RPMI8226 (cell line): ENCODE data around the gene CACNB4.
"Not testable (repeated sequence)": the region's sequence is repeated elsewhere in the genome, so short reads cannot be mapped to it uniquely, and the experiment has no call there.

Source experiments
- DNase-seq: peaks from one replicate; pipeline ENCODE4 v3.0.0-alpha.2; 2015

CACNB4 gene

DNA sequence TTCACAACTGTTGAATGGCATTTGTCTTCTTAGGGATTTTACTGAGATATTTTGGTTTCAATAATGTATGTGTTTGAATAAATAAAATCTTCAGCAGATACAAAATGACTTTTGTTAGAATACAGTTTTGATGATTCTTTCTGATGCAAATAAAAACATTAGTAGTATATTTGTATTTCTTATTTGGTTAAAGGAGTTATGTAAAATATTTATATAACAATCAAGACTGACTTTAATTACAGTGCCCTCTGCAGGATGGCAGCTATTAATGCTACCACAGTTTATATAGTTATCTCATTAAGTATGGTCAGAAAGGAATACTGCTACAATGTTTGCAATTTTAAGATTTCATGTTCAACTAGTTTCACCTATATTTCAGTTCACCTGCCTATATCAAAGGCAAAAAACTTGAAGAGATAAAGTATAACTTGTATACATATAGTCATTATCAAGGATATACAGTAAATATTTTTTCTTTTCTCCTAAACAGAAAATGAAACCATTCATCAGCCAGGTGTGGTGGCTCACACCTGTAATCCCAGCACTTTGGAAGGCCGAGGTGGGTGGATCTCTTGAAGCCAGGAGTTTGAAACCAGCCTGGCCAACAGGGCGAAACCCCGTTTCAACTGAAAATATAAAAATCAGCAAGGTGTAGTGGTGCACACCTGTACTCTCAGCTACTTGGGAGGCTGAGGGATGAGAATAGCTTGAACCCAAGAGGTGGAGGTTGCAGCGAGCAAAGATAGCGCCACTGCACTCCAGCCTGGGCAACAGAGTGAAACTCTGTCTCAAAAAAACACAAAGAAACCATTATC lies 290.4 kb downstream of the CACNB4 start:
- peak; percentile 29 for DNase-seq

DNA sequence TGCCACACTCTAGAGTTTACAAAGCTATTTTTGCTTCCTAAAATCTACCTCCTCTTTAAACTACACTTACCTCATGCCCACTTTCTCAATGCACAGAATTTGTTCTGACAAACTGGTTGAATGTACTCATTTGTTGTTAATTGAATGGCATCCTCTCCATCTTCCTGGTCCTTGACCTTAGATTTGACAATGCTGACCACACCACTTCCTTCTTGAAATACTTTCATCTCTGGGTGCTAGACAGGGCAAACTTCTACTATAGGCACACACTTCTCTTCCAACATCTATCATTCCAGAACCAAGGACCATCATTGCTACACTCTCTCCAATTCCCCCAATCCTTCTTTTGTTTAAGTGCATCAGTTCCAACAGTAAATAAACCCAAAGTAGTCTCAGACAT lies 292.9 kb downstream of the CACNB4 start:
- DNase-seq: no peak

DNA sequence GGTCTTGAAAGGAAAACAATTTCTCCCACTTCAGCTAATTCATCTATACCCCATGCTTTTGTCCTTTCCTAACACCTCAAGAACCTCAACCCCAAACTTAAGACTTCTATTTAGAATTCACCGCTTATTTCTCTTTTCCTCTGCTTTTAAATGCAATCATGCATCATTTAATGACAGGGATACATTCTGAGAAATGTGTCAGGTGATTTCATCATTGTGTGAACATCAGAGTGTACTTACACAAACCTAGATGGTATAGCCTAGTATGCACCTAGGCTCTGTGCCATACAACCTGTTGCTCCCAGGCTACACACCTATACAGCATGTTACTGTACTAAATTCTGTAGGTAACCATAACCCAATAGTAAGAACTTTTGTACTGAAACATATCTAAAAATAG lies 293.5 kb downstream of the CACNB4 start:
- no peak for DNase-seq

DNA sequence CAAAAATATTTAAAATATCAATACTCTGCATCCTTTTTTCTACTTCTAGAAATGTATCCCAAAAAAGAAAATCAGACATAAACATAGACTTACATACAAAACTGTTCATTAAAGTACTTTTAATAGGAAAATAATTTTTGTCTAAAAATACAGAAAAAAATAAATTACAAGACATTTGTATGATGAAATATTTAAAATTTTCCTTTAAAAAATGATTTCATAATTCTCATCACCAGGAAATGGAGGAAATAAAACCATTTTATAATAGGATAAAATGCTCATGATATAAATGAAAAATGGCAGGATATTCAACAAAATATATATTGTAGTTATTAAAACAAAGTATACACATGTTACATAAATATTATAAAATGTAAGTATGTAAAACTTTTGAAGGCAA lies 295.0 kb downstream of the CACNB4 start:
- DNase-seq: no peak

DNA sequence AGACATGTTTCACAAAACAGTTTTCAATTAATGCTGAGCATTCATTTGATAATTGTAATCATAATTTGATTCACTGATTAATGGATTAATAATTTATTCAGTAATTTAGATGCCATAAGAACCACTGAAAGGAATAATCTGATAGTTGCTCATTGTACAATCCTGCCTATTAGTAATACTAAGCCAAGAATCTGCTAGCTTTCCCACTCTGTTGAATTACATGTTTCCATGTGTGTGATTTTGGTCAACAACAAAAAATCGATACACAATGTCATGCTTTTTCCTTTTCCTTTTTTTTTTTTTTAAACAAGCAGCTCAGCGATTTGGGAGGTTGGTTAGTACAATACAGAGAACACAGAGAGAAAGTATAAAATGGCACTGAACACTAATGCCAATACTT lies 296.5 kb downstream of the CACNB4 start:
- DNase-seq: no peak

DNA sequence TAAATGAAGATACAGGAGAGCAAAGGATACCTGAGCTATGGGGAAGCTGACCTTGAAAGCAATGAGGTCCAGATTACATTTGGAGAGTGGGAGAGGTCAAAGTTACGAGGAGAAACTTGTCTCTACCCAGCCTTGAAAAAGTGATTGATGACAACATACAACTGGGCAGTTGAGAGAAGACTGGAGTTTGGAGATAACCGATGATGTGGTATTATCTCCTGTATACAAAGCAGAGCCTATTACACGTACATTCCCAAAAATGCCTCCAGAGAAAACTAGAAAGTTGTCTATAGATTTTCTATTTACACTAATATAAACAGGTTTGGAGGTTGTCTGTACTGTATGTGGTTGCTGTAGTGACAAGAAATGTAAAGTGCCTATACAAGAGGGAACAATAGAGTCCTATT lies 299.0 kb downstream of the CACNB4 start:
- DNase-seq: no peak

DNA sequence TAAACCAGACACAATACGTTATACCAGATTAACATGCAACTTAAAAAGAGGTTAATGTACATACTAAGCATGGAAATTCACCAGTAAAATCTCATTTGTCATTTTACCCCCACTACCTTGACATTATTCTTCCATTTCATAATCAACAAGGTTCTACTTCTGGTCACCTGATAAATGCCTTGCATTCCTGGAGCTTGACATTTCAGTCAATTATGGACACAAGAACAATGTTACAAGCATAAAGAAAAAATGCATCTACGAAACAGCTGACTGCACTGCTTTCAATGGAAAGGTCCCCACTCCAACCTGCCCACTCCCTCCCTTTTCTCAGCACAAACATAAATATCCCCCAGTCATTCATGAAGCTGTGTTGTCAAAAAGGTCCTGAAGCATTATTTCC lies 302.1 kb downstream of the CACNB4 start:
- no peak for DNase-seq

DNA sequence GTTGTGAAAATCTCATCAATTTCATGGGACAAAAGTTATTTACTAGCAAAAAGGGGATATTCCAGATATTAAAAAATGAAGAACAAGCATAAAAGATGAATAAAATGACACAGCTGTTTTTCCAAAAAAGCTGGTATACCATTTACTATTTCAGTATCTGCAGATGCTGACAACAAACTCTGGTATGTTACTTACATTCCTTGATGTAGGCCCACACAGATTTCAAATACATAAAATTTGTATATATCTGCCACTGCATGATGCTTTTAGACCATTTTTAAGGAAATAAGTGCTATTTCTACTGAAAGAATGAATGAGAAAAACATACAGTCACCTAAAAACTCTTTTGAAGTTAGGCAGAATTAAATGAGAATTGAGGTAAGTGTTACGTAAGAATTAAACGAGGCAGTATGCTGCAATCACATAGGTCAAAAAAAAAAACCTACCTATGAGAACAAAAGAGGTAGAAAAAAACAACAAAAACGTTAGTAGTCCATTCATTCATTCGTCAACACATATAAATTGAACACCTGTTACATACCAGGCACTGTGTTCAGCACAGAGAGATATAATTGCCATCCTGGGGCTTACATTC lies 303.1 kb downstream of the CACNB4 start:
- no peak for DNase-seq

DNA sequence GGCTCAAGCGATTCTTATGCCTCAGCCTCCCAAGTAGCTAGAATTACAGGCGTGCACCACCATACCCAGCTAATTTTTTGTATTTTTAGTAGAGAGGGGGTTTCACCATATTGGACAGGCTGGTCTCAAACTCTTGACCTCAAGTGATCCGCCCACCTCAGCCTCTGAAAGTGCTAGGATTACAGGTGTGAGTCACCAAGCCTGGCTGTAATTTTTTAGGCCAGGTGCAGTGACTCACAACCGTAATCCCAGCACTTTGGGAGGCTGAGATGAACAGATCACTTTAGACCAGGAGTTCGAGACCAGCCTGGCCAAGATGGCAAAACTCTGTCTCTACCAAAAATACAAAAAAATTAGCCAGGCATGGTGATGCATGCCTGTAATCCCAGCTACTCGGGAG lies 304.4 kb downstream of the CACNB4 start:
- DNase-seq: not testable (repeated sequence)

DNA sequence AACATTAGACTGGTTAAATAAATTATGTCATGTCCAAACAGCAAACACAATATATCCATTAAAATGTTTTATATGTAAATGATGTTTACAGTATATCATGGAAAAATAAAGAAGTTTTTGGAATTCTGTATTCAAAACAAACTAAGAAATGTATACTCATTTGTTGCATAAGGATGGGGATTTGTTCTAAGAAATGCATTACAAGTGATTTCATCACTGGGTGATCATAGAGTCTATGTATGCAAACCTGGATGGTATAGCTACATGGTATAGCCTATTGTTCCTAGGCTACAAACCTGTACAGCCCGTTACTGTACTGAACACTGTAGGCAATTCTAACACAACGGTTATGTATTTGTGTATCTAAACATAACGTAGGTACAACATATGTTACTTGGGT lies 305.7 kb downstream of the CACNB4 start:
- no peak for DNase-seq

DNA sequence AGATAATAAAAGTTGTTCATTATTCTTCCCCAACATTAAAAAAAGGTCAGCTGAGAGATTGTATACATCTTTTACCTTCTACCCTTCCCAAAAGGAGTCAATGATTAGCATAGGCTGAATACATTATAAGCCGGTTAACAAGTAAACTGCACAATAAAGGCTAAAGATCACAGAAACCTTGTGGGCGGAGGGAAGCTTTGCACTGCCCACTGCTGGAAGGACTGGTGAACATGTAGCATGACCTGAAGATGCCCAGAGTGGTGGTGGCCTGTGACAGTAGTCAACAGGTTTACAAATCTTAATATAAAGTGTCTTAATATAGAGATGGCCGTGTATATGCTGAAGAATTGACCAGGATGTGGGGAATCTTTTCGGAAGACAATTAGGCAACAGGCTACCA lies 306.3 kb downstream of the CACNB4 start:
- DNase-seq: no peak

DNA sequence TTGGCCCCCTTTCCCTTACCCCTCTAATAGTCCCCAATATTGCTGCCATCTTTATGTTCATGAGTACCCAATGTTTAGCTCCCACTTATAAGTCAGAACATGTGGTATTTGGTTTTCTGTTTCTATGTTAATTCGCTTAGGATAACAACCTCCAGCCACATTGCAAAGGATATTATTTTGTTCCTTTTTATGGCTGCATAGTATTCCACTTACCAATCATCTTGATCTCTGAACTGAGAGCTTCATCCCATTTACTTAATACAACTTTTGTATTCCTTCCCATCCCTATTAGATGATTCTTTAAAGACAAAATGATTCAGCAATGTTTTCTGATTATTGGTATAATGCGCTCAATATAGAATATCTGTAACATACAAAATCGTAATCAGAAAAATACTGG lies 307.3 kb downstream of the CACNB4 start:
- no peak for DNase-seq

DNA sequence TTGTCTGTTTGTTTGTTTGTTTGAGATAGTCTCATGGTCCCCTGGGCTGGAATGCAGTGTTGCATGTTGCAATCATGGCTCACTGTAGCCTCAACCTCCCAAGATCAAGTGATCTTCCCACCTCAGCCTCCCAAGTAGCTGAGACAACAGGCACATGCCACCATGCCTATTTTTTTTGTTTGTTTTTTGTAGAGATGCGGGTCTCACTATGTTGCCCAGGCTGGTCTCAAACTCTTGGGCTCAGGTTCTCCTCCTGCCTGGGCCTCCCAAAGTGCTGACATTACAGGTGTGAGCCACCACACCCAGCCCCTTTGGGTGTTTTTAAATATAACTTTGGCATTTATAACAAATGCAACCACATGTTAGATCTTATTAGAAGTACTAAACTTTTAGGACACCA lies 308.2 kb downstream of the CACNB4 start:
- no peak for DNase-seq

DNA sequence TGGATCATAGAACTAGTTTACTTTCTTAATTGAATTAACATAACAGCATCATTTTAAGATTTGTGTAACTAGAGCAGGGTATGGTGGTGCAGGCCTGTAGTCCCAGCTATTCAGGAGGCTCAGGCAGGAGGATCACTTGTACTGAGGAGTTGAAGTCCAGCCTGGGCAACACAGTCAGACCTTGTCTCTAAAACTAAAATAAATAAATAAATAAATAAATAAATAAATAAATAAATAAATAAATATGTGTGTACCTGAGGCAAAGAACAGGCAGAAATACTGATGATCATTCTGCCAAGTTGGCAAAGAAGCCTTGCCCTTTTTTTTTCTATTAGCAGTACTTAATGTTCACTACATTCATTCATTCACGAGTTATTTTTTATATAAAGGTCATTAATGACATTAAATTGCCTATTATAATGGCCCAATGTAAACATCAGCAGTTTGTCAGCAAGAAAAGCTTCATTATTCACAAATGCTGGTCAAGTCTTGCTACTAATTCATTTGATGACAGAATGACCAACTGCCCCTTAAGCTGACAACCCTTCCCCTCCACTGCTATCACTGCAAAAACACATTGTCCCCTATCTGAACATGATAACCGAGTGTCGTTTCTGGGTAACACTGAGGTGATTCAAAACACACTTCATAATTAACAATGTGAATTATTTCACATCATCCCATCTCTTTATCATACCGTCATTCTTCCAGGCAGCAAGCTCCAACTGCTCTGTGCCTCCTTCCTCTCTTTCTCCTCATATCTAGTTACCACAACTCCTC lies 309.6 kb downstream of the CACNB4 start:
- no peak for DNase-seq

DNA sequence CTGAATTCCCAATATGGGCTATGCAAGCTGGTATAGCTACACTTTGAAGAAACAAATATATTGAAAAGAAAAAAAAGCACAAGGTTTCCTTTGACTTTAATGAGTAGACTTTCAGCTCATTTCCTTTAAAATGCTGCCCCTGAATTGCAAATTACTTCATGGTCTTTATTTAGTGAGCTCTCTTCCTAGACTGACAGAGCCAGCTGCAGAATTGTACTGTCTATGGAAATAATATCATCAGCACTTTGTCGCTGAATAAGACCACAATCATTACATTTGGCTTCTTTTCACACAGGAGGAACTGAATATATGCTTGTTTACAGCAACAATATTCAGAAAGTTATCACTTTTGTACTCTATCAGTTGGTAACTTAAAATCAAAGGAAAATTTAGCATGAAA lies 312.4 kb downstream of the CACNB4 start:
- no peak for DNase-seq

DNA sequence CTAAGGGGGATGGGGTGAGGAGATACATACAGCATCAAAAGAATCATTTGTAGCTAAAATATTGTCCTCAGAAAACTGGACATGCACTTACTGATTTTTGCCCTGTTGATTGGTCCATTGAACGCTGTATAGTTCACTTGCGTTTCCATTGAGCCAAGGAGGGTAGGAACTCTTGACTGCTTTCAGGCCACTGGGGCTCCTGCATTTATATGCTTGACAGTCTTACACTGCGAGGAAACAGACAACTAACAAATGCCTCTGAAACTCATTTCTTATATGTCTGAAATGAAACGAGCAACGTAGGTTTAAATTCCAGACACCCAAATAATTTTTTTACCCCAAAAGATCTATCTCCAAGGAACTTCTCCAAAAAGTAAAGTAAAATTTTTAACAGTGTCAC lies 312.8 kb downstream of the CACNB4 start:
- DNase-seq: no peak

DNA sequence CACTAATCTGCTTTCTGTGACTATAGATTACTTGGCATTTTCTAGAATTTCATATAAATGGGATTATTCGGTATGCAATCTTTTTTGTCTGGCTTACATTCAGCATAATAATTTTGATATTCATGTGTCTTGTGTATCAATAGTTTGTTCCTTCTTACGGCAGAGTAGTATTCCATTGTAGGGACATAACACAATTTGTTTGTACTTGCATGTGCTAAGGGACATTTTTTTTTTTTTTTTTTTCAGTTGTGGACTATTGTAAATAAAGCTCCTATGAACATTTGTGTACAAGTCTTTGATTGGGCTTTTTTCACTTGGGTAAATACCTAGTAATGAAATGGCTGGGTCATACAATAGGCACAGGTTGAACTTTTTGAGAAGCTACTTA lies 315.7 kb downstream of the CACNB4 start:
- DNase-seq: no peak
